T-helper 2 cell treated with Interferon-gamma antibody and Interleukin-4, amounts not matched to agents 5 μg/mL and 100 μg/mL, for 36 hours (primary cell): ENCODE measurements around the gene C11orf58.

Source experiments
- DNase-seq: peaks from one replicate; pipeline ENCODE4 v3.0.0; 2021; ENCODE audit warnings: low spot score
- H3K27ac Mint-ChIP-seq: one replicate; pipeline ENCODE4 v1.8.0; 2021; ENCODE audit warnings: mild to moderate bottlenecking, mixed read lengths
- H3K27me3 Mint-ChIP-seq: one replicate; pipeline ENCODE4 v1.8.0; 2021; ENCODE audit warnings: low read depth, mixed read lengths
- H3K36me3 Mint-ChIP-seq: one replicate; pipeline ENCODE4 v1.8.0; 2021; ENCODE audit warnings: low read depth, mixed read lengths
- H3K4me1 Mint-ChIP-seq: one replicate; pipeline ENCODE4 v1.8.0; 2021; ENCODE audit warnings: low read depth, mixed read lengths
- H3K4me3 Mint-ChIP-seq: one replicate; pipeline ENCODE4 v1.8.0; 2022; ENCODE audit warnings: mild to moderate bottlenecking, moderate library complexity, mixed read lengths
- H3K9me3 Mint-ChIP-seq: one replicate; pipeline ENCODE4 v1.8.0; 2021; ENCODE audit warnings: mixed read lengths

The C11orf58 gene

GRCh38 chr11:16784666-16785065 is 46.2 kb downstream of the C11orf58 start:
- no peaks in the 10 kb centered on the region for H3K27me3 Mint-ChIP-seq
- no peaks in the 10 kb centered on the region for H3K4me1 Mint-ChIP-seq
- no peak overlapping the region for H3K27ac Mint-ChIP-seq
- H3K4me3 Mint-ChIP-seq = no peak overlapping the region
- H3K36me3 Mint-ChIP-seq = no peaks in the 10 kb centered on the region
- no peaks in the 10 kb centered on the region for H3K9me3 Mint-ChIP-seq
- no peak for DNase-seq

GRCh38 chr11:16785520-16786128 is 47.2 kb downstream of the C11orf58 start:
- Mint-ChIP-seq H3K4me3 (no peak overlapping the region), H3K36me3 (no peaks in the 10 kb centered on the region), H3K27me3 (no peaks in the 10 kb centered on the region), H3K4me1 (no peaks in the 10 kb centered on the region), H3K27ac (no peak overlapping the region), H3K9me3 (no peaks in the 10 kb centered on the region)
- peak; percentile 35 for DNase-seq

GRCh38 chr11:16786131-16786530 is 47.7 kb downstream of the C11orf58 start:
- H3K27me3 Mint-ChIP-seq = no peaks in the 10 kb centered on the region
- H3K4me1 Mint-ChIP-seq = no peaks in the 10 kb centered on the region
- no peaks in the 10 kb centered on the region for H3K9me3 Mint-ChIP-seq
- H3K27ac Mint-ChIP-seq = no peak overlapping the region
- no peak overlapping the region for H3K4me3 Mint-ChIP-seq
- H3K36me3 Mint-ChIP-seq = no peaks in the 10 kb centered on the region
- DNase-seq = no peak

- no peak overlapping the region for H3K4me3 Mint-ChIP-seq
- no peak overlapping the region for H3K27ac Mint-ChIP-seq
- H3K36me3 Mint-ChIP-seq = no peaks in the 10 kb centered on the region
- peaks cover 5% of the 10 kb centered on the region for H3K4me1 Mint-ChIP-seq
- H3K9me3 Mint-ChIP-seq = no peaks in the 10 kb centered on the region
- DNase-seq = no peak
- H3K27me3 Mint-ChIP-seq = no peaks in the 10 kb centered on the region
Measured at GRCh38 chr11:16787035-16787742, 48.7 kb downstream of the C11orf58 start.

GRCh38 chr11:16788141-16789062 is 50.0 kb downstream of the C11orf58 start:
- H3K4me1 Mint-ChIP-seq = peaks cover 5% of the 10 kb centered on the region
- H3K9me3 Mint-ChIP-seq = no peaks in the 10 kb centered on the region
- peak; percentile 42 for DNase-seq
- H3K27ac Mint-ChIP-seq = no peak overlapping the region
- no peaks in the 10 kb centered on the region for H3K27me3 Mint-ChIP-seq
- no peak overlapping the region for H3K4me3 Mint-ChIP-seq
- H3K36me3 Mint-ChIP-seq = no peaks in the 10 kb centered on the region

- H3K9me3 Mint-ChIP-seq = no peaks in the 10 kb centered on the region
- no peaks in the 10 kb centered on the region for H3K27me3 Mint-ChIP-seq
- H3K4me3 Mint-ChIP-seq = no peak overlapping the region
- H3K27ac Mint-ChIP-seq = no peak overlapping the region
- H3K4me1 Mint-ChIP-seq = peaks cover 5% of the 10 kb centered on the region
- H3K36me3 Mint-ChIP-seq = no peaks in the 10 kb centered on the region
- no peak for DNase-seq
Measured at GRCh38 chr11:16789063-16789420, 50.6 kb downstream of the C11orf58 start.

GRCh38 chr11:16789560-16790485 is 51.4 kb downstream of the C11orf58 start:
- no peaks in the 10 kb centered on the region for H3K36me3 Mint-ChIP-seq
- H3K27ac Mint-ChIP-seq = no peak overlapping the region
- no peaks in the 10 kb centered on the region for H3K27me3 Mint-ChIP-seq
- H3K4me1 Mint-ChIP-seq = peaks cover 5% of the 10 kb centered on the region
- no peak overlapping the region for H3K4me3 Mint-ChIP-seq
- DNase-seq = no peak
- H3K9me3 Mint-ChIP-seq = no peaks in the 10 kb centered on the region

- Mint-ChIP-seq H3K27ac (no peak overlapping the region), H3K4me1 (peaks cover 10% of the 10 kb centered on the region), H3K4me3 (no peak overlapping the region), H3K27me3 (no peaks in the 10 kb centered on the region), H3K36me3 (no peaks in the 10 kb centered on the region), H3K9me3 (no peaks in the 10 kb centered on the region)
- DNase-seq = no peak
Measured at GRCh38 chr11:16790486-16791190, 52.2 kb downstream of the C11orf58 start.

- Mint-ChIP-seq H3K27me3 (no peaks in the 10 kb centered on the region), H3K27ac (no peak overlapping the region), H3K4me1 (peaks cover 10% of the 10 kb centered on the region), H3K9me3 (no peaks in the 10 kb centered on the region), H3K36me3 (no peaks in the 10 kb centered on the region), H3K4me3 (no peak overlapping the region)
- no peak for DNase-seq
Measured at GRCh38 chr11:16791191-16791961, 52.9 kb downstream of the C11orf58 start.

- no peak overlapping the region for H3K4me3 Mint-ChIP-seq
Measured at GRCh38 chr11:16792426-16792825, 54.0 kb downstream of the C11orf58 start.

GRCh38 chr11:16793009-16793408 is 54.6 kb downstream of the C11orf58 start:
- DNase-seq = no peak
- no peak overlapping the region for H3K4me3 Mint-ChIP-seq
- no peak overlapping the region for H3K27ac Mint-ChIP-seq
- no peaks in the 10 kb centered on the region for H3K36me3 Mint-ChIP-seq
- H3K9me3 Mint-ChIP-seq = no peaks in the 10 kb centered on the region
- H3K4me1 Mint-ChIP-seq = peaks cover 10% of the 10 kb centered on the region
- H3K27me3 Mint-ChIP-seq = no peaks in the 10 kb centered on the region

More at GRCh38 chr11:16792426-16792825, 54.0 kb downstream of the C11orf58 start:
- DNase-seq = no peak
- Mint-ChIP-seq H3K27ac (no peak overlapping the region), H3K9me3 (no peaks in the 10 kb centered on the region), H3K36me3 (no peaks in the 10 kb centered on the region), H3K27me3 (no peaks in the 10 kb centered on the region), H3K4me1 (peaks cover 10% of the 10 kb centered on the region)

- H3K27ac Mint-ChIP-seq = no peak overlapping the region
- H3K4me3 Mint-ChIP-seq = no peak overlapping the region
- no peaks in the 10 kb centered on the region for H3K36me3 Mint-ChIP-seq
- H3K27me3 Mint-ChIP-seq = no peaks in the 10 kb centered on the region
- H3K4me1 Mint-ChIP-seq = peaks cover 10% of the 10 kb centered on the region
- H3K9me3 Mint-ChIP-seq = no peaks in the 10 kb centered on the region
- DNase-seq = no peak
Measured at GRCh38 chr11:16793511-16793910, 55.1 kb downstream of the C11orf58 start.
